T-helper 1 cell (primary cell): ENCODE measurements around the gene DDIT3.

Experiments used
- DNase-seq, 5 donors: peaks; one replicate each; pipeline ENCODE4 v3.0.0-alpha.2; 2012 to 2020

Gene DDIT3

DNA sequence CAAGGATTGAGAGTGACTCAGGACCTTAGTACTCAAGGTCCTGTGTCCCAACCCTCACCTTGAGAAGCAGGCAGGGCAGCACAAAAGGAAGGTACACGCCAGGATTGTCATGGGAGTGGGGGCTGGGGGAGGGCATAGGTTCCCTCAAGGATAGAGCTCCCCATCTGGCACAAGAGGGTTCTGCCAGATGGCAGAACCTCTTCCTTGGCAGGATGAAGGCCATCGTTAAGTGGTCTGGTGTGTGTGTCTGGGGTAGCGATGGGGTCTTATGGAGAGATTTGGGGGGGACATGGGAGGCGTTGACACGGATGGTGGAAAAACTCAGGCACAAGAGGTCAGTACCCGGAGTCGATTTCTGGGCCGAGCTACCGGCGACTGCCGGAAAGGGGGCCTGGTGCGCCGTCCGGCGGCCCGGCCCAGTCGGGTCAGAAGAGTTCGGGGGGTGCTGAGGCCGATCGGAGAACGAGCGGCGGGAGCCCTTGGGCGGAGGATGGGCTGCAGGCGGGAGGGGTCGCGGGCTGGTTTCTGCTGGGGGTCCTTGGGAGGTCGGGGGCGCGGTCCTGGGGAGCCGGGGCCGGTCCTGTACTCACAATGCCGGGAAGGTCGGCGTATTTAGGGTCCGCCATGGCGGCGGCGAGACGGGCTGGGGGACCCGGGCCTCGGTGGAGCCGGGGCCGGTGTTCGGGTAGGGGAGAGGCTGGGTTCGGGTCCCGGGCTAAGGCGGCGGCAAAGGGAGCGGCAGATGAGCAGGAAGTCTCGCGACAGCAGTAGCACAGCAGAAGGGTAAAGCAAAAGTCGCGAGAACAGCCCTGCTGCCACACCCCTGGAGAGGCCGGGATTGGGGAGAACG is 26.3 kb upstream of the DDIT3 start, which contains the start of gene DCTN2:
Gene DCTN2, minus strand, starts transcription at position 755 of the 850 bp plus-strand sequence. Its CDS starts 129 bp downstream, at position 626.
- peak; percentile 81 to 96 (median 89) for DNase-seq

DNA sequence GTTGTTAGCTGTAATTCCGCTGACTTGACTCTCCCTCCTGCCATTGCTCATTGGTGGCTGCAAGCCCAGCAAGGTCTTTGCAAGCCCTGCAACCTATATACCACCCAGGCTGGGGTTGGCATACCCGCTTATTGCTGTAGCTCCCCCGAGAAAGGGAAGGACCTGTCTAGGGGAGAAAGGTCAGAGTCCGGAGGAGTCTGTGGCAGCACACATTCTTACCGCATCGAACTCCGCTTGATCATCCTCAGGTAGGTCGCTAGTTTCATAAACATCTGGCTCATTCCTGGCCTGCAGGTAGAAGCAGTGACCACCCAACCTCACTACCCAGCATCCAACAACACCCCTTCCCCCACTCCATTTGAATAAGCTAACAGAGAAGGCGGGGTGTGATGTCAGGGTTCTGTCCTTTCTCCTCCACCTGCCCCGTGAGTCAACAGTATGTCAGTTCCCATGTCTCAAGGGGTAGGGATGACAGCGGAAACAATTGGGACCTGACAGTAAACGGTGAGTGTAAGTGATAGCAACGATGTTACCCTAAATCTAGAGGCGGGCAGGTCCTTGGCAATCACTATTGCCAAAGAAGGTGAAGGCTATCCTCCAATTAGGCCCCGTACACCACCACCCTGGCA is 25.6 kb upstream of the DDIT3 start:
- DNase-seq = no peak

DNA sequence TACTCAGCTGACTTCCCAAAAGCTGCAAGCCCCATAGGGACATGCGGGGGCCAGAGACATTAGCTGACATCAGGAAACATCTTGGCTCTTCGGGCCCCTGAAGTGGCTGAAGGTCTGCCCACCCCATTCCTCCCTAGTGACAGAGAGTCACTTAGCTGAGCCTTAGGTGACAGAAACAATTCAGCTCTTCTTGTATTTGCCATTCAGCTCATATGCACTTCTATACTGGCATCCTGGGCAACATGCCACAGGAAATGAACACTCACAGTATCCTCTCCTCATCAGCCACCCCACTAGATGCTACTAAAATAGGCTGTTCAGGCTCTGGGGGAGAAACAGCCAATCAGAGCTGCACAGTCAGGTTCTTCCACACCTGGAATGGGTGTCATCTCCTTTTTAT is 23.3 kb upstream of the DDIT3 start:
- no peak for DNase-seq

DNA sequence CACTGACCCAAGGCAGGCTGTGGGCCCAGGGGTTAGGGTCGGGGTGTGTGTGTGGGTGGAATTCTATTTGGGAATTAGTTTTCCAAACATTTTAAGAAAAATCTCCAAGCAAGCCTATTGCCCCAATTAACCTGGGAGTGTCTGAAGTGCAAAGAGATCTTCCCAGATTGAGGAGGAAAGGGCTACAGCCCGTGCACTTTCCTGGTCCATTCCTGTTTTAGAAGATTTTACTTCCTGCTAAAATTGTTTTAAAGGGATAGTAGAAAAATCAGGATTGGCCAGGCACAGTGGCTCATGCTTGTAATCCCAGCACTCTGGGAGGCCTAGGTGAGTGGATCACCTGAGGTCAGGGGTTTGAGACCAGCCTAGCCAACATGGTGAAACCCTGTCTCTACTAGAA is 21.4 kb upstream of the DDIT3 start:
- no peak for DNase-seq

DNA sequence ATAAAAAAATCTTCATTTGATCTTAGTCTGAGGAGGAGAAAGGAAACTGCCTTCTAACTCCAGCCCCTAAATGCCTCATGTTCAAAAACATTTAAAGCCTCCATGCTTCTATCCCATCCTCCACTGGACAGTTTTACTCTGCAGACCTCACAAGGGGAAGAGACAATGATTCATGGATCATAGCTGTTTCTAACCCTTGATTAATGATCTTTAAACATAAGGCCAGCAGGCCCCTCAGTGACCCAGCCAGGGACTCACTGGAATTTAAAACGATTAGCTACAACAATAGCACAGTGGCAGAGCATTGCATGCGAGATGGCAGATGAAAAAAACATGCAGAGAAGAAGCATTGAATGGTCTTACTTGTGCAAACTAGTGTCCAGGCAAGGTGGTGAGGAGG is 20.7 kb upstream of the DDIT3 start:
- no peak for DNase-seq

DNA sequence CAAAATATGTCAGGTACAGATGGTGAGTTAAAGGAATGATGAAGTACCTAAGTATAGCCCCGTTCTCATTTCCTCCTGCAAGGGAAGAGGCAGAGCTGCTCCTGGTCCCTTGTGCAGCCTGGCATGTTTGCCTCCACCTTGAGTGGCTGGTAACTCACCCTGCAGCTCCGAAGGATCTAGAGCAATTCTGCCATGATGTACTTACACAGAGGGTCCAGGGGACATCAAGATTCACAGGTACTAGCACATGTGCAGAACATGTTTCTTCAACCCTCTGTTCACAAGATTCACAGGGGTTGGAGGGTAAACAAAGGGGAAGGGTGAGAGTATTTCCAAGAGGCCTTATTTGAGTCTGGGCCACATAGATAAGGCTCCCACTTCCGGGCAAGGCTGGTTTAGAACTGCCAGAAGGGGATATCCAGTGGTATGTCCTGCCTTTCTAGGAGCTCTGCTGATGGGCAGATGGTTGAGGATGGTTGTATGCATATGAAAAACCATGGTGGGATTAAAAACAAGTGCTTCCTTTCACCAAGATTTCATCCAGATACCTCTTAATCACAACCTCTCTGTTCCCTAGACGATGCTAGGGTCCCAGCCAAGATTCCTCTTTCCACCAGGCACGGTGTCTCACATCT is 18.9 kb upstream of the DDIT3 start:
- DNase-seq = no peak

DNA sequence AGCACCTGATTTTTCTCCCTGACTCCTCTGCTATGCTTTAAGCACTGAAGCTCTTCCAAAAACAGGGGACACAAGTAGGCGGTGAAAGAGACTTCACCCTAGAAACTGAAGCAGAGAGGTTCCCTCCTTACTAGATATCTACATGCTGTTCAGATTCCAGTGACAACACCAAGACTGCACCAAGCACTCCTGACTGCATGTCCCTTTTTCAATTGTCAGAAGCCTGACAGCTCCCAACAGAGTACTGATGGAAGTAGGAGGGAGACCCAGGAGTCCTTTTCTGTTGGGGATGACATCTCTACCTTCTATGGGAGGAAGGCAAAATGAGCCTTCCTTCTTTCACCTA is 16.3 kb upstream of the DDIT3 start:
- no peak for DNase-seq

DNA sequence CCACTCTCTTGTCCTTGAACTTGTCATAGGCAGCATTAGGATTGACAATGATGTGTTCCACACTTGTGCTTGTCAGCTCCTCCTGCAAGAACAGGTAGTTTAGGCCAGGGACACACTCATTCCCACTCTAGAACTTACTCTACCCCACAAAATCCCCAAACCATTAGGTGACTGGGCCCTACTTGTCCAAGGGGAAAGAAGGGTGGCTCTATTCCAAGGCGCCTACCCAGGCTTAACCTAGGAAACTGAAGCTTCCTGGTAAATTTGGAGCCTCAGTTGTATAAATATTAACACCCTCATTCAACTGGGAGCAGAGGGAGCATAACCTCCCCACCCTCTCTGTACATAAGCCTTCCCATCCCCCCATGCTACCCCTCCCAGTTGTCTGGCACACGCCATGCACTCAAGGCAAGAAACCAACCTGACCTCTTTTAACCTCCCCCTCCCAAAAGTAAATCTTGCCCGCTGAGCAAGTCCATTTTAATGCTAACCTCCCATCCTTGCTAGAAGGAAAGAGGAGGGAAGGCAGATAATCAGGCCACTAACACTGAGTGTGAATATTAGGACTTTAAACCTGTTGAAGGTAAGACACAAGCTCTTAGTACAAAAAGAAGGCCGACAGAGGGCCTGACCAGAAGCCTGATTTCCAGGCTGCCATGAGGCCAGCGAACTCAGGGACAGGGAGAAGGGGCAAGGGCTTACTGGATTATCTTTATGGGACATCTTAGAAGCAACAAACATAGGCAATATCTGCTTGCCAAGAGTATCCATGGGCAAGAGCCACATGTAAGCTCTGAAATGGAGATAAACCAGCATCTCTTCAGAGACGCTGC is 15.7 kb upstream of the DDIT3 start:
- no peak for DNase-seq

DNA sequence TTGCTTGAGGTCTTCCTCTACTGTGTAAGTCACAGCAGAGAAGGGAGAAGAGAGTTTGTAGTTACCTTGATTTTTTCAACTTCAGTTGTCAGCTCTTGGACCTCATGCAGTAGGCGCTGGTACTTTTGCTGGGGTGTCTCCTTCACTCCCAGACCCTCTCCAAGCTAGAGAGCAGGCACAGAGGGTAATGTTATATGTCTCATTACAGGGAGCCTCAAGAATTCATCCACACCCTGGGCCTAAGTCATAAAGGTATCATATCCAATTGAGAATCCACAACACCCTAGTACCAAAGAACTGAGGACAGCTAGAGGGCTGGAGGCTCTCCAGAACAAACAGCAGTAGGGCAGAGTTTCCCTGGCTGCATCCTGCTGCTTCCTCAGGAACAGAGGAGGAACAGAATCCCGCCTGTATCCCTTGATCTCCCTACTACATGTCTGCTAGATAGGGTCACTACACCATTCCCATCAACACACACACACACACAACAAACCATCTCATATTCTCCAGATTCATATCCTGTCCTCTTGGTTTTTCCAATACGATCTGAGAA is 14.8 kb upstream of the DDIT3 start:
- DNase-seq = no peak

DNA sequence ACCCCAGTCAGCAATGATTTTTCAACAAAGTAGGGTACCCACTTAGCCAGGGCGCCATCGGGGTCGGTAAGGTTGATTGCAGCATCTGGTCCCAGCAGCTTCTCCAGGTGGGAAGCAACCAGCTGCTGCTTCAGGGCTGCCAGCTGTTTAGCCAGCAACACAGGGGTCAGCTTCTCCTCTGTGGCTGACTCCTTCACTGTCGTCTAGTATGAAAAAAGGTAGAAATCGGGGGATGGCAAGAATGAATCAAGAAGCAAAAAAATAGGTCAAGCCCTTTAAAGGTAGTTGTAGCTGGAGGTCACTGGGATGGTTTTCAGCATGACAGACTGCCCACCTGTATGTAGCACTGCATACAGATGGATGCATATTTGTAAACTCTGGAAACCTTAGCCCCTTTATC is 13.9 kb upstream of the DDIT3 start:
- DNase-seq = no peak

DNA sequence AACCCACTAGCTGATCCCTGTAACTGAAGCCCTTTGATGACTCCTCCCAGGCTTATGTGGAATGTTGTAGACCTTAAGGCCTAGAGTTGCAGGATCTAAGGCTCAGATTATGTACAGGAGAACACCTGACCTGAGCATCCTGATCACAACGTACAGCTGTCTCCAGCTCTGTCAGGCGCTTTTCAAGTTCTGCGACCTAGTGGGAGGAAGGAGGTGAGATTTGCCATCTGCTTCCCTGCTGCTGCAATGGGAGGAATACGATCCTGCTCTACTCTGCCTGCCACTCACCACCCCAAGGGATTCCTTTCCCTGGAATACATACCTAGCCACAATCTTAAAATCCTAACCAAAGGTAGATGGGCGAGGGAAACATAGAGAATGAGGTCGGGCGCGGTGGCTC is 12.8 kb upstream of the DDIT3 start:
- no peak for DNase-seq

DNA sequence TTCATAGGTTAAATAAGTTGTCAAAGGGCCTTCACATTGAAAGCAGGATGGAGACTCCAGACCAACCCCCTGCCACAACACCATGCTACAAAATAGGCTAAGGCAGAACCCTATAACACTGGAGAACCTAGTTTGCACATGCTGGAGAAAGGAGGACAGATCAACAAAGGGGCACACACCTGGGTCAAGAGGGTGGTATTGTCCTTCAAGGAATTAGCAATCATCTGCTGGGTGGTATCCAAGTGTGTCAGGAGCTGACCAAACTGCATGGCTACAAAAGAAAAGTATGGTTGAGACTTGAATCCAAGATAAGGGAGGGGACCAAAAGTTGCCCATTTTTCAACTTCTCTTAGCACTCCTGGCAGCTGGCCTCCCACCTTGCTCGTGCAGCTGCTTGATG is 11.5 kb upstream of the DDIT3 start:
- DNase-seq = no peak

DNA sequence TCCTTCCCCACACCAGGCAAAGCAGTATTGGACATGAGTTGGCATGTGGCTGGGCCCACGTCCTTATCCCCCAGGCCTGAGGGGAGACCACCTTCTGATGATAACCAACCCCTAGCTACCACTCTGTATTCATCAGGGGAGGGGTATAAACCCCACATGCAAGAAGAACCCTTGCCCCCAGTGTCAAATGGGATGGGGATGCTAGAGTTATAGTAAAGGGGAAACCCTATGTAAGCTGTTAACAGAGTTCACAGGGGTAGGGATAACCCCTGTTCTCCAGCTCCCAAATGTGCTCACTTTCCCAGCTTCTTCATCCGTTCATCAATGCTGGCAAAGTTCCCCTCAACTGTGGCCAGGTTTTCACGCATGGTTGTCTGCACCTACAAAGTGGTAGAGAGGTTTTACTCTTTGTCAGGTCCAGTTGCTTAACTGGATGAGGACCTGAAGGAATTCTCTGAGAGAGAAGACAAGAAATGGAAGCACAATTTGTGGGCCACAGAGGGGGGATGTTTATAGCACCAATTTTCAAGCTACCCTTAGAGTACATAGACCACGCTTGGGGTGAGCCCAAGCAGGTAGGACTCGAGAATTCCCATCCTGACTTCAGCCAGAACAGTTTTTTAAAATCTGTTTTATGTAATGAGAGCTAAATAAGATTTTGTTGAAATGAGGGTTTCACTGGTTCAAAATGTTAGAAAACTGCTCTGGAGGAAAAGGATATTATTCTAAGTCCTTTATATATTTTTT is 10.3 kb upstream of the DDIT3 start:
- DNase-seq = no peak

DNA sequence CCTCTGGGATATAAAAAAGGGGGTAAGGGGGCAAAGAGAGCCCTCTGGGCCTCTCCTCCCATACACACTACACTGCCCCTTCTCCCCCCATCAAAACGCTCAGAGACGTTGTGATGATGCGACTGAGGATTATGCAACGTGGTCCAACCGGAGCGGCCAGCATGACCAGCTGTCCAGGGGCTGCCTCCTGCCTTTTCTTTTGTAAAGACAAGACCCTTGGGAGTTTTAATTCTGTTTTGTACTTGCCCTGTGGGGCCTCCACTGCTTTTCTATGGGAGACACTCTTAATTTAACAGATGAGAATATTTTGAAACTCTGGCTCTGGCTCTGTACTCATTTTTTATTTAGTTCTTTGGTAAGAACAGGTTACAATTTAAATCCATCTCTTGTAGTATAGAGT is 9.5 kb upstream of the DDIT3 start:
- DNase-seq = no peak

DNA sequence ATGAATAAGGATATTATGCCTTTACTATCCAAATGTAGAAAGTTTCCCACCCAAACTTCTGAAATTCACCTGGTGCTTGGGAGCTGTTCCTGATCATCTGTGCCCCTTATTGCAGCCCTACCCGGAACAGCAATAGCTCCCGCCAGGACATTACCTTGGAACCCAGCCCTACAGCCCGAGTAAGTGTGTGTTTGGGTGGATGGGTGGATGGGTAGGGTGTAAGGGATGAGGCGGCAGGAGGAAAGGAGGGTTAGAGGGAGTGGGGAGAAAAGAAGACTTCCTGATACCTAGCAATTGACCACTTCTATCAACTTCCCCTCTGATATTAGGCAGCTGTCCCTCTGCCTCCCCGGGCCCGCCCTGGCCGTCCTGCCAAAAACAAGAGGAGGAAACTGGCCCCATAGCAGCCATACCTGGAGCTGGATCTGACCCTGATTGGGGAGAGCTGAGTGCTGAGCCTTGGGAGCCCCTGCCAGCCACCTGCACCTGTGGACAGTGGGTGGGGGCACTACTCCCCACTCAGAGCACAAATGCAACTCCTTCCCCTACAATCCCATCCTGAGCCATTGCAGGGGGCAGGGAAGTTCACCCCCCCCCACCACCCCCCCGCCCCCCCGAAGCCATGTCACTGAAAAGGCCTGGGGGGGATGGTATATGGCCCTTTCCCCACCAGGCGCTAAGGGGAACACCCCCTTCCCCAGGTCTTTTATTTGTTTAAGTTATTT is 8.7 kb upstream of the DDIT3 start:
- no peak for DNase-seq

DNA sequence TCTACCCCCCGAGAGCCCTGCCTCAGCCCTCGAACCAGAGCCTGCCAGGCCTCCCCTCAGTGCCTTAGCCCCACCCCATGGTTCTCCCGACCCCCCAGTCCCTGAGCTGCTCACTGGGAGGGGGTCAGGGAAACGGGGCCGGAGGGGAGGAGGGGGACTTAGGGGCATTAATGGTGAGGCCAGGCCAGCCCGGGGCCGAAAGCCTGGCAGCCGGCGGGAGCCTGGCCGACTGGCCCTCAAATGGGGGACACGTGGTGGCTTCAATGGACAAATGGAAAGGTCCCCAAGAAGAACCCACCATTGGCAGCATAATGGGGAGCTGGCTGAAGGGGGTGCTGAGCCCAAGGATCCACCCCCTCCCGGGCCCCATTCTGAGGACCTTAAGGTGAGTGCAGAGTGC is 7.9 kb upstream of the DDIT3 start:
- no peak for DNase-seq

DNA sequence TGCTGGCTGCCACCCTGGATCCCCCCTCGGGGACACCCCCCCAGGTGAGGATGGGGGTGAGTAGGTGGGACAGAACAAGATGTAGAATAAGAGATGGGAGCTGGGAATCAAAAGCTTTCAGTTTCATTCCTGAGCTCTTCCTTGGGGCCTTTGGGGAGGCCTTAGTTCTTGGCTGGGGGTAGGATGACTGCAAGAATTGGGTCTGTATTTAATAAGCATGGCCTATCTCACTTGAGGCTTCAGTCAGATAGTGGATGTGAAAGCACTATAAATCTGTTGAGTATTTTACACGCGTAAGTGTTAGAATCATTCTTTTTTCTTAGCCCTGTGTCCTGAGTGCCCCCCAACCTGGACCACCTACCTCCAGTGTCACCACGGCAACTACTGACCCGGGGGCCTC is 6.9 kb upstream of the DDIT3 start:
- no peak for DNase-seq

DNA sequence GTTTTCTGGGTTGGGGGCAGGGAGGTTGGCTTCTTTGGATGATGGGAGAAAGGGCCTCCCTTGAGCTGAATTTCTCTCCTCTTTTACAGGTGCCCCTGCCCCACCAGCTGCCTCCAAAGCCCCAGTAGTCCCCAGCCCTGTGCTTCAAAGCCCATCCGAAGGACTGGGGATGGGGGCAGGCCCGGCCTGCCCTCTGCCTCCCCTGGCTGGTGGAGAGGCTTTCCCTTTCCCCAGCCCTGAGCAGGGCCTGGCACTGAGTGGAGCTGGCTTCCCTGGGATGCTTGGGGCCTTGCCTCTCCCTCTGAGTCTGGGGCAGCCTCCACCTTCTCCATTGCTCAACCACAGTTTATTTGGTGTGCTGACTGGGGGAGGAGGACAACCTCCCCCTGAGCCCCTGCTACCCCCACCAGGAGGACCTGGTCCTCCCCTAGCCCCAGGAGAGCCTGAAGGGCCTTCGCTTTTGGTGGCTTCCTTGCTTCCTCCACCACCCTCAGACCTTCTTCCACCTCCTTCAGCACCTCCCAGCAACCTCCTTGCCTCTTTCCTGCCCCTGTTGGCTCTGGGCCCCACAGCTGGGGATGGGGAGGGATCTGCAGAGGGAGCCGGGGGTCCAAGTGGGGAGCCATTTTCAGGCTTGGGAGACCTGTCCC is 6.3 kb upstream of the DDIT3 start:
- DNase-seq = no peak

DNA sequence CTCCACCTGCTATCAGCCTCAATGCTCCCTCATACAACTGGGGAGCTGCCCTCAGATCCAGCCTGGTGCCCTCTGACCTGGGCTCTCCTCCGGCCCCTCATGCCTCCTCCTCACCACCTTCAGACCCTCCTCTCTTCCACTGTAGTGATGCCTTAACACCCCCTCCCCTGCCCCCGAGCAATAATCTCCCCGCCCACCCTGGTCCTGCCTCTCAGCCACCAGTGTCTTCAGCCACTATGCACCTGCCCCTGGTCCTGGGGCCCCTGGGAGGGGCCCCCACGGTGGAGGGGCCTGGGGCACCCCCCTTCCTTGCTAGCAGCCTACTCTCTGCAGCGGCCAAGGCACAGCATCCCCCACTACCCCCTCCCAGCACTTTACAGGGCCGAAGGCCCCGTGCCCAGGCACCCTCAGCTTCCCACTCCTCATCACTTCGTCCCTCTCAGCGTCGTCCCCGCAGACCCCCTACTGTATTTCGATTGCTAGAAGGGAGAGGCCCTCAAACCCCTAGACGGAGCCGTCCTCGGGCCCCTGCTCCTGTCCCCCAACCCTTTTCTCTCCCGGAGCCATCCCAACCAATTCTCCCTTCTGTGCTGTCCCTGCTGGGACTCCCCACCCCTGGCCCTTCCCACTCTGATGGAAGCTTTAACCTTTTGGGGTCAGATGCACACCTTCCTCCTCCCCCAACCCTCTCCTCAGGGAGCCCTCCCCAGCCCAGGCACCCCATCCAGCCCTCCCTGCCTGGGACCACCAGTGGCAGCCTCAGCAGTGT is 5.5 kb upstream of the DDIT3 start:
- DNase-seq = no peak
